Endothelial cell of hepatic sinusoid (primary cell): ENCODE results near the gene MVB12B.
"Not testable (repeated sequence)": the region's sequence is repeated elsewhere in the genome, so short reads cannot be mapped to it uniquely, and the experiment has no call there.

ENCODE experiments used
- in situ Hi-C: cut with HindIII; loops from 2 replicates; pipeline ENCODE4 v1.10.0; 2017; ENCODE audit warnings: low sequenced_read_pairs

MVB12B gene

DNA sequence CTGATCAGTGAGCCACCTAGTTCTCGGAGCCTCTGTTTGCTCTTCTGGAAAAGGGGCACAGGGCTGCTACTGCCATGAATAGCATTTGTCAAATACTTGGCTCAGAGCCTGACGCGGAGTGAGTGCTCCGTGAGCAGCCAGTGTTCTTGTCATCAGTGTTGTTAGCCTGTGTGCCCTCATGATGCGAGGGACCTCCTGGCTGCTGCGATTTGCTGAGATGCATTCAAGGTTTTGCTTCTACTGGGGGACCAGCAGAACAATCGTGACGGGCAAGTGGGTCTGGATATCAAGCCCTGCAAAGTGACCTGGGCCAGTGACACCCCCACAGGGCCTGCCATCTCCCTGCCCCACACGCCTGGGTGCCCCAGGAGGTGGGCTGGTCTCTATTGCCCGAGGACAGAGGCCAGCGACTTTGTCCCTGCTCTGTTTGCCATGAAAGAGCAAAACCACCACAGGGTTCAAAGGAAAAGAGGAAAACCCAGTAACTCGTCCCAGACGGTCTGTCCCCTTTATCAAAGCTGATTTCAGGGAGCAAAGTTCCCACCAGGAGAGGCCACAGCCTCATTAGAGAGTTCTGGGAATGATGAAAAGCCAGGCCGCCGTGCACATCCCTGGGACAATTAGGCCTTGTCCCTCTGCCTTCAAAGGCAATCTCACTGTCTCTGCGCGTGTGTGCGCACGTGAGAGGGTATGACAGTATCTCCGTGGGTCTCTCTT, 200.6 kb downstream of the MVB12B start:
- in situ Hi-C loops = no loop called here

DNA sequence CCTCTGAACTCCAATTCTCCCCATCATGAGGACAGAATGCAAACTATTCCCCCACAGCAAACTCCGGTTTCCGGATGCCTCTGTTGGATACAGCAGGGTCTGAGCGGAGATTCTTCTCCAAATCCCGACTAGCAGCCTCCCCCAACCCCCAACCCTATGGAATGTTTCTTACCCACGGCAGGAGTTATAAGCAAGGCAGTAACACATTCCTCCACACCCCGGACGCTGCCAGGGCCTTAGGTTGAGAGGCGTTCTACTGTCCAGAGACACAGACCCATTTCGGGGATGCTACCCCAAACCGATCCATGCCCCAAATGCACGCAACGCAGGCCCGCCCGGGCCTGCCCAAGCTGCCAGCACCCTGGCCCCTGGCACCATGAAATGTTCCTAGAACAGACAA, 201.5 kb downstream of the MVB12B start:
- in situ Hi-C loops = no loop called here

DNA sequence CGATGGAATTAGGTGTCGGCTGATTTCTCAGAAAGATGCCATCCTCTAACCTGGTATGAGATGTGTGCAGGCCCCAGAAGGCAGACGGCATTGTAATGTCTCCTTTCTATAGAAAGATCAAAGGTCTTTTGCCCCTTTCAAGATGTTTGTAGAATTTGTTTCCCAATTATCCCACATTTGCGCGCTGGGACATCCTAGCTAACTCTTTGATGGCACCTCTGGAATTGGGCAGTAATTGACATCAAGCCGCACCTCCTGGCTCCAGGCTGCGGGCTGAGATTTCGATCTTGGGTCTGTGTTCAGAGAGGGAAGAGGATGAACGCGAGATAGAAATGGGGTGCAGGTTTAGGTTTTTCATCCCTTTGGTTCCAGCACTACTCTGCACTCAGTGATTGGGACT, 202.3 kb downstream of the MVB12B start:
- in situ Hi-C loops = no loop called here

DNA sequence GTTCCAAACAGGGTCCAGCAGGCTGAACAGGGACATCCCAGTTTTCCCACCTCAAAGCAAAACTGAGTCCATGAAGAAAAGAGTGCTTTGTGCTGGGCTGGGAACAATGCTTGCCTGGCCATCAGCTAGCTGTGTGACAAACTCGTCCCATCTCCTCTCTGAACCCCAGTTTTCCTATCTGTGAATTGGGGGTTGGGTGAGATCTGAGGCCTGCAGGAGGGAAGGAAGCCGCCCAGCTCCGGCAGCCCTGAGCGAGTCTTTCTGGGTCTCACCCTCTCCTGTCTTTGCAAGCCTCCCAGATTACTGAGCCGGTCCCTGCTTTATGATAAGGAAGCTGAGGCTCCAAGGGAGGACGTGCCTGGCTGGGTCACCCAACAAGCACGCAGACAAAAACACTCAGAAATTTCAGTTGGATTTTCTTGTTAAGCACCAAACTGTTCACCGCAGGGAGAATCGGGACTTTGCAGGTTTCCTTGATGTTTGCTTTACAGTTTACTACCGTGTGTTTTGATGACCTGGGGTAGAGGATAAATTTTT, 204.5 kb downstream of the MVB12B start:
- in situ Hi-C loops = no loop called here

DNA sequence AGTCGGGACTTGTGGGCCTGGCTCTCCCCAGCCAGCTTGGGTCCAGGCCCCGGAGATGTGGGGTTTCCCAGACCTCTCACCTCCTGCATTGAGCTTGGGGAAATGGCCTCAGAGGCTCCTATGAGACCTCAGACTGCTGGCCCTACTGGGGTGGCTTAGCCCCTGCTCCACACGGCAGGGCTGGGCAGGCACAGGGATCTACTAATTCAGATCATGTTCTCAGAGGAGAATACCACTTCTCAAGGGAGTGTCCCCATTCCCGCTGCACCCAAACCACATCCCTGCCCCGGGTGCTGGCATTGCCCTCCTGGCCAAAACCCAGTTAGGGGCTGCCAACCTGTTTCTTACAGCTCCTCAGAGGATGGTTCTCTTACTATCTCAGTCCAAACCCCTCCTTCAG, 205.0 kb downstream of the MVB12B start:
- in situ Hi-C loops = no loop called here

DNA sequence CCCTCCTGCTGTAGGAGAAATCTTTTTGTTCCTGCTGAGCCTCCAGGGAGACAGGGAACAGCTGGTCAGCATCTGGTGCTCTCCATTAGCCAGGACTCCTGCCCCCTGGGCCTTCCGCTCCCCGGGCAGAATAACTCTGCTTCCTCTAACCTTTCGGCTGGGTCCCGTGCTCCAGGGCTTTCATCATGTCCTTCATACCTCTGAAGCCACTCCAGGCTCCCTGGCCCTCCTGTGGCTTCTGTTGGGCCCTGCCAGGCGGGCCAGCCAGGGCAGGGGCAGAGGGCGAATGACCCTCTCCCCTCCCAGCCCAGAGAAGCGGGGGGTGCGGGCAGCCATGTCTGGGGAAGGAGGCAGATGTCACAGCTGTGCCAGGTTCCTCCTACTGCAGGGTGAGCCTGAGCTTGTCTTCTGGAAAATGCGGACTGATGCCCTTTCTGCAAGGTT, 205.4 kb downstream of the MVB12B start:
- in situ Hi-C loops = no loop called here

DNA sequence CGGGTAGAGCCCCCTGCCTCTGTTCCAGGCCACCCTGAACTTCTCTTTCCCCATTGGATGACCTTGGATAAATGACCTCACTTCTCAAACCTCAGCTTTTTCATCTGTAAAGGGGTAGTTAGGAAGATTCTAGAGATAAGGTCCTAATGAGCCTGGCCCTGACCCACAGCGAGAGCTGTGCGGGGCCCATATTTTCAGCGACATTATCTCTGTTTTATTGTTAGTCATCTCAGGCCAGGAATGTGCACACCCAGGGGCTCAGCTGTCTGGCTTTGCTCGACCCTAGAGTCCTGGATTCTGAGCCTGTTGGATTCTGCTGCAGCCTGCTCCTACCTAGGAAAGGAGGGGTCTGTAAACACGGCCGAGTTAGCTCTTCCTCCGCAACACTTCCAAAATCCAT, 205.9 kb downstream of the MVB12B start:
- in situ Hi-C loops = no loop called here

DNA sequence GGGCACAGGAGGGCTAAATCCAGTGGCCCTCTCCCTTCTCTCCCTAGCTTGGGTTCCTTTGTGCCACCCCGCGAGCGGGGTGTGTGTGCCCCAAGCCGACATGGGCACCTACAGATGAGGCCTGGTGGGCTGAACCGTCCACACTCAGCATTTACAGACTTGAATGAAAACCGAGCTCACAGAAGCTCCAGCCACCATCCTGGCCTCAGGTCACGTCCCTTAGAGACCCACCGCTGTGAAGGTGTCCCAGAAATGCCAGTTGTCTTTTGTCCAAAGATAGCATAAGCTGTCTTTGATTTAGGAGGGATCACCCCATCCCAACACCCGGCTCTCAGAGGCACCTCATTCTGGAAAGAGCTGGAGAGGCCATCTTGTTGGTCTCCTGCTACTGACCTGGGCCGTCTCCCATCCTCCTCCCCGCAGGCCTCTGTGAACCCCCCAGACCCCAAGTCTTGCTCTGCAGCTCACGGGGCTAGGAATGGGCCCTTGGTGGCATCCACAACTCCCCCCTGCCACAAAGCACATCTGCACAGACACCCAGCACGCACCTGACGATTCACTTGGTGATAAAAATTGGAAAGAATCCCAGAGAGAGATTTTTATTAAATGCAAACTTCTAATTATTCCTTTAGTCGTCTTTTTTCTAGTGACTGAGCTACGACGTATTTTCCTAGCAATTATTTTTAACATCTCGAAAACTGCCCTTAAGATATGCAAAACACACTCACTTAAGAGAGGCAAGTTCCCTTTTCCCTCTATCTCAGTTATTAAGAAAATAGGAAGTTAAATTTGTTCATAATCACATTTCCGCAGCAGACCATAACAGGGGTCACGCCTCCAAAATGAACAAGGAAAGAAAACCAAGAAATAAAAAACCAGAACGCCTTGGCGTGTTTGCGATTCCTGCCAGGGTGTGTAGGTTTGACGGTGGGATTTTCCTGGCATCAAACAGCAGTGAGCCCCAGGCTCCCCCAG, 206.6 kb downstream of the MVB12B start:
- in situ Hi-C loops = no loop called here

DNA sequence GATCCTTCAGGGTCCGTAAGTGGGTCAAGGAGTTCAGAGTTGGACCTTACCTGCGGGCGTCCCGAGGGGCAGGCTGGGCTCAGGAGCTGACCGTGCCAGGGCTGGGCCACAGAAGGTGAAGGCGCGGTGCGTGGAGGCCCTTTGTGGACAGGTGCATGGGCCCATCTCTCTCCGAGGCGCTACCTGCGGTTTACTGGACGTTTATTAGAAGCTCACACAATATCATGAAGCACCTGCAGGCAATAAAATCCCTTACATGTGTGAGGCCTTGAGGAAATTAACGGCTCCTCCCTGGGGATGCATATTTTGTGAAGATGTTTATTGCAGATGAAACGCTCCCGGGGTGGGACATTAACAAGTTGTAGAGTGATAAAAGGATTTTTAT, 207.3 kb downstream of the MVB12B start:
- in situ Hi-C loops = no loop called here

DNA sequence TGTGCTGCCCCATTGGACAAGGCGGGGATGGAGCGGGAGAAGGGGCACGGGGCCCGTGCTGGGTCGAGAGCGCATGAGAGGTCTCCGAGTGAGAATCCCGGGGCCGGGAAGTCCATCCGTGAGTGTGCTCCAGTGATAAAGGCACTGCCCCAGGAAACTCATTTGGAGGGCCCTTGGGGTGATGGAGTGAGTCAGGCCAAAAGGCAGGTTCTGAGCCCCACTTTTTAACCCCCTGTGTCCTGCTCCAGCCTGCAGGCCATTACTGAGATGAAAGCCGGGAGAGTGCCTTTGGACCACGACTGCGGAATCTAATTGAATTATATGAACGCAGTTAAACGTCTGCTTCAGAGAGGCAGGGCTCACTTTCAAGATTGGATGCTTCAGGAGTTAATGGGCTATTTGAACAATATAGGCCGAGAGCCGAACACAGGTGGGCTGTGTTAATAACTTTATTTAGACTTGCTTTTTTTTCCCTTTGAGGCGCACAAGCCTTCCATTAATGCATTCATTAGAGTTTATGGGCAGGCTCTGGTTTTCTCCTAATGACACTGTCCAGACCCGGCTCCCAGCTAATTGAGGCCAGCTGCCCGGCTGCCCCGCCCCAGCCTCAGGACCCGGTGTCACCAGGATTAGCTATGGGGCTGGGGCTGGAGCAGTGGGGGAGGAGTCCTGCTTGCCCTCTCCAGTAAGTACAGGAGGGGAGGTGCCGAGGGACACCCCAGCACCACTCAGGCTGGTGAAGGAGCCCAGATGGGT, 208.0 kb downstream of the MVB12B start:
- in situ Hi-C loops = no loop called here

DNA sequence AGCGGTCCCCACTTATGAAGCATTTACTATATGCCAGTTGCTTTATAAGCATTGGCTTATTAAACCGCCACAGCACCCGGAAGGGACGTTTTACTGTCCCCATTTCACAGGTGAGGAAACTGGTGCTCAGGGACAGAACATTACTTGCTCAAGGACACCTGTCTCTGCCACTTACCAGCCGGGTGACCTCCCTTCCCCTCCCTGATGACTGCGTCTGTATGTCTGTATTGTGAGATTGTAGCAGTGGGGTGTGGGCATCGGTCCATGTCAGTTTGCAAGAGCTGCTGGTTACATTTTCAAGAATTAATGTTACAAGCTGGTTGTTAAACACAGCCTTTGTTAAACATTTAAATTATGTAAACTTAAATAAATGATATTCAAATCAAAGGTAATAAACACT, 209.5 kb downstream of the MVB12B start:
- in situ Hi-C loops = no loop called here

DNA sequence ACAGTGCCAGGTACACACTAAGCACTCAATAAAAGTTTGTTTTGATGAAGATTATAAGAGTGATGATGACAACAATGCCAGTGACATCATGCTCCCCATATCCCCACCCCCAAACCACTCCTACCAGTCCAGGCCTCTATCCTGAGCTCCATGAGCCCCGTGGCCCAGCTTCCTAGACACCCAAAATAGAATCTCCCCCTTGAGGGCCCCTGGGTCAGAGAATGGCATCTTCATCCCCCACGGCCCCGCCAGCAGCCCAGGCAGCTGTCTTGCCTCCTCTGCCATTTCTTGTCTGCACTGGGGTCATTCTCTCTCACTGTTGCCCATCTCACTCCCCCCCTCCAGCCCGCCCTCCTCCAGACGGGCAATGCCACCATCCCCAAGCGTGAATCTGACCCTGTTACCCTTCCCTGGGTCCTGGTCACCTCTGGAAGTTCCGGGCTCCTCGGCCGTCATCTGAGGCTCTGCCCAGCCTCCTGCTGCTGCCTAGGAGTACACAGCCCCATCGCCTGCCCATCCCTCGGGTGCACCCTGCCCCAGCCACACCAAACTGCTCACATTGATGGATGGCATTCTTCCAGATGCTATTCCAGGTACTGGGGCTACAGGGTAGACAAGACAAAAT, 210.3 kb downstream of the MVB12B start:
- in situ Hi-C loops = no loop called here

DNA sequence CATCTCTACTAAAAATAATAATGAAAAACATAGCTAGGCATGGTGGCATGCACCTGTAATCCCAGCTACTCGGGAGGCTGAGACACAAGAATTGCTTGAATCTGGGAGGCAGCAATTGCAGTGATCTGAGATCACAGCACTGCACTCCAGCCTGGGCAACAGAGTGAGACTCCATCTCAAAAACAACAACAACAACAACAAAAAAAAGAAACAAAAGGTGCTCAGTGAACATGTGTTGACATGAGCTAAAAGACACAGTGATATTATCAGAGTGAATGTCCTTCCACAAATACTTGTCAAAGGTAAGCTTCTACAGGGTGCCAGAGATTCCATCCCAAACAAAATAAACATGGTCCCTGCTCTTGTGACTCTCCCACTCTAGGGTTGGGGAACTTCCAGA, 211.9 kb downstream of the MVB12B start:
- in situ Hi-C loops = no loop called here

DNA sequence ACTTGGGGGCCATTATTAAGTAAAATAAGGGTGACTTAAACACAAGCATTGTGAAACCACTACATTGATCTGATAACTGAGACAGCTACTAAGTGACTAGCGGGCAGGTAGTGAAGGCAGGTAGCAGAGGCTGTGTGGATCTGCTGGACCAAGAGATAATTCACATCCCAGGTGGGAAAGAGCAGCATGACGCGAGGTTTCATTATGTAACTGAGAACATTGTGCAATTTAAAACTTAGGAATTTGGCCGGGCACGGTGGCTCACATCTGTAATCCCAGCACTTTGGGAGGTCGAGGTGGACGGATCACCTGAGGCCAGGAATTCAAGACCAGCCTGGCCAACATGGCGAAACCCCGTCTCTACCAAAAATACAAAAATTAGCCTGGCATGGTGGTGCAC, 213.8 kb downstream of the MVB12B start:
- in situ Hi-C loops = not testable (repeated sequence)

DNA sequence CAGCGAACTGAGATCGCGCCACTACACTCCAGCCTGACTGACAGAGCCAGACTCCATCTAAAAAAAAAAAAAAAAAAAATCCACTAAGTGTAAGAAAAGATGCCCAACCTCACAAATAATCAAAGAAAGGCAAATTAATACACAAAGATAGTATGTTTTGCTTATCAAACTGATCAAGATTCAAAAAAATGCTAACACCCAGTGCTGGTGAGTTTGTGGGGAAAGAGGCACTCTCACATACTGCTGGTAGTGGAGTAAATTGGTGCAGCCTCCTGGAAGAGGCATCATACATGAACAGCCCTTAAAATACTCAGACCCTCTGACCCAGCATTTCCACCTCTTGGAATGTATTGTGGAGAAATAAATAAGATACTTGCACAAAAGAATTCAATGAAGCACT, 216.9 kb downstream of the MVB12B start:
- in situ Hi-C loops = no loop called here

DNA sequence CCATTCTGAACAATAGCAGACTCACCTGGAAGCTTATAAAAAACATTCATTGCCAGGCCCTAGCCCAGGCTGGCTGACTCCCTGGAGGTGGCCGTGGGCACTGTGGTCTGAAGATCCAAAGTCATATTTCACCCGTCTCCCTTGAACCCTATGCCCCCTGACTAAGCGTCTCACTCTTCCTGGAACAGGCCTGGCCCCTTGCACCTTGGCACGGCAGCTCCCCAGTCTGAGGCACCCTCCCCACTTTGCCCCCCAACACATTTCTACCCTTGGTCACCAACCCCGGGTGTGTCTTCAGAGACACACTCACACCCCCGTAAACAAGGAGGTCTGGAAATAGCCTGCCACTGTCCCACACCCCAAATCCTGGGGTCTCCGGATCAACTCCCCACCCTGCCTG, 218.5 kb downstream of the MVB12B start:
- in situ Hi-C loops = no loop called here

DNA sequence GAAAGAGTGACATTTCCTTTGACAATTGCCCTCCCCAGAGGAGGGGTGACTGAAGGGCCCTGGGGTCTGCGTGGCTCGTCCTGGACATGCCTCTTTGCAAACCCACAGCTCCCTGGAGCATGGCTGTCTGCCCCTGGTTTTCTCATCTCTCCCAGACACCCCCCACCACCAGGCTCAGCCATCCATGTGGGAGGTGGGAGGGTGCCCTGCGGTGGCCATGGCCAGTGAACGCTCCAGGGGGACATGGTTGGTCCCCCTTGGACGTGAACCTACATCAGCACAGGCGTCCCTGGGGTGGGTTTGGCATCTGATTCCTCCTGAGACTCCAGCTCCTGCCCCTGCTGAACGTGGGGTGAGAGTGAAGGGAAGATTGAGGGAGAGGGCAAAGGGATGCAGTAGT, 219.4 kb downstream of the MVB12B start:
- in situ Hi-C loops = no loop called here

DNA sequence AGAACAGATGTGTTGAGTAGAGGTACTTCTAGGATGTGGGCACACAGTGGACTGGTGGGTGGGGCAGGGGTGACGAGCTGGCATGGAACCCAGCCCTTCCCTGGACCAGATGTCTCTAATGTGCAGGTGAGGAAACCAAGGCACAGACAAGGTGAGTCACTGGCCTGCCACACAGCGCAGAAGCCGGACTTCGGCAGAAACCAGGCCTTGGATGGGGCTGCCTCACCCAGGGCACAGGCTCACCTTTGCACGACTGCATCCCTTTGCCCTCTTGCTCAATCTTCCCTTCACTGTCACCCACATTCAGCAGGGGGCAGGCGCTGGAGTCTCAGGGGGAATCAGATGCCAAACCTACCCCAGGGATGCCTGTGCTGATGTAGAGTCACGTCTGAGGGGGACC, 221.7 kb downstream of the MVB12B start:
- in situ Hi-C loops = no loop called here

DNA sequence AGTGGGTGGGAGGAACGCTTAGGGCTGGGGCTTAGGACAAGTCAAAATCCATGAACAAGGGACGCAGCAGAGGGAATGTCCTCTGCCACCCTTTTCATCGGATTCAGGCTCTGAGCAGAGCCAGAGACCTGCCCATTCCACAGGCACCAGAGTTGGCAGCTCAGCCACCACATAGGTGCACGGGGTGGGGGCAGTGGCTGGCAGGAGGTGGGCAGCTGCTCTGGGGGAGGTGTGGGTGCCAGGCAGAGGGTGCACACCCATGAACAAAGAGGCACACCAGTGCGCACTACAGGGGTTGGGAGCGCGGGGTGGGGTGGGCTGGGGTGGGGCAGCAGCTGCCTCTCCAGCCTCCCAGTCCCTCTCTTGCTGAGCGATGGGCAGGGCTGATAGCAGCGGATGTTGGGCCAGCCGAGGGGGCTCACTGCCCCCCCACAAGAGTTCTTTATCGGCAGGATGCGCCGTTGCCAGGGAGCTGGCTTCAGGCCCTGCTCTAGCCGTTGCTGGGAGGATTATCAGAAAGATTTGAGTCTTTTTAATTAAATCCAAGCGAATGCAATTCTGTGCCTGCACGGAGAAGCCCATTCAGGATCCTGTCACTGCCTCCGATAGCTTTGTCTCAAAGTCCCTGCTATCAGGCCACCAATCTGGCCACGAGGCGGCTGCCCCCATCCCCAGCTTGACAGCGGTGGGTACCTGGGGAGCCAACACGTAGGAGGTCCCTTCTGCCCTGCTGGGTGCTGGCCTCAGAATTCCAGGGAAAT, 222.8 kb downstream of the MVB12B start:
- in situ Hi-C loops = no loop called here

DNA sequence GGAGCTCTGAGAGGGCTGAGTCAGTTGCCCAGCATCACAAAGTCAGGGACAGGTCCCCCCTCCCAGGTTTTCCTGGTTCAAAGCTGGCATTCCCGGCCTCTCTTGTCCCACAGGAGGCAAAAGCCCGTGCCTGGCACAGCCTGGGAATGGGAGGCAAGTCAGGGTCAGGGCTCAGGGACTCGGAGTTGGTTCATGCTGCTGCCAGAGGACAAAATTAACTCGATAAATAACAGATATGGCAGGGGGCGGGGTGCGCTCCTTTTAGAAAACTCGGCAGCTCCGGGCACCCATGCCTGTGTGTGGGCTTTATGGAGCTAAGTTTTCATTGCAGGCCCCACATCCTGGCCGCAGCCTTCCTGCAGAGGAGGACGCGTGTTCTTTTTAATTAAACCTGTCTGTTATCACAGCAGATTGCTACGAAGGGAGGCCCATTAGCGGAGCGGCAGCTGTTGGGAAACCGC, 224.3 kb downstream of the MVB12B start:
- in situ Hi-C loops = no loop called here
